GM12873 (cell line): ENCODE measurements around the gene WDR45B.

ENCODE experiments used
- TF ChIP-seq, protein P1 (sequence below): IDR thresholded peaks from 2 replicates; pipeline ENCODE4 v1.5.1; 2012; ENCODE audit warnings: low read depth, mild to moderate bottlenecking, moderate library complexity, low read length, control low read depth; ENCODE audit not compliant: insufficient read depth; ENCODE audit errors: missing control alignments

The WDR45B gene

DNA sequence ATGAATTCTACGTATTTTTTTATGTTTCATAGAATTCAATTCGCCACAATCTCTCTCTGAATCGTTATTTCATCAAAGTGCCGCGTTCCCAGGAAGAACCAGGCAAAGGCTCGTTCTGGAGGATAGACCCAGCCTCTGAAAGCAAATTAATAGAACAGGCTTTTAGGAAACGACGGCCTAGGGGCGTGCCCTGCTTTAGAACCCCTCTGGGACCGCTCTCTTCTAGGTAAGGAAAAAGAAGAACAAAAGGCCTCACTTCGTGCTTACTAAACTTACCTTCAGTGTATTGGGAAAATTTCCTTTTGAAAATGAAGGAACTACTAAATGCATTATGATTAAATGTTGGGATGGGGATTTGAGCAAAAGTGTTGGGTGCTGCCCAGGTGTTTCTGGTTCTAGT is 65.5 kb downstream of the WDR45B start:
- TF ChIP-seq, protein P1, sequence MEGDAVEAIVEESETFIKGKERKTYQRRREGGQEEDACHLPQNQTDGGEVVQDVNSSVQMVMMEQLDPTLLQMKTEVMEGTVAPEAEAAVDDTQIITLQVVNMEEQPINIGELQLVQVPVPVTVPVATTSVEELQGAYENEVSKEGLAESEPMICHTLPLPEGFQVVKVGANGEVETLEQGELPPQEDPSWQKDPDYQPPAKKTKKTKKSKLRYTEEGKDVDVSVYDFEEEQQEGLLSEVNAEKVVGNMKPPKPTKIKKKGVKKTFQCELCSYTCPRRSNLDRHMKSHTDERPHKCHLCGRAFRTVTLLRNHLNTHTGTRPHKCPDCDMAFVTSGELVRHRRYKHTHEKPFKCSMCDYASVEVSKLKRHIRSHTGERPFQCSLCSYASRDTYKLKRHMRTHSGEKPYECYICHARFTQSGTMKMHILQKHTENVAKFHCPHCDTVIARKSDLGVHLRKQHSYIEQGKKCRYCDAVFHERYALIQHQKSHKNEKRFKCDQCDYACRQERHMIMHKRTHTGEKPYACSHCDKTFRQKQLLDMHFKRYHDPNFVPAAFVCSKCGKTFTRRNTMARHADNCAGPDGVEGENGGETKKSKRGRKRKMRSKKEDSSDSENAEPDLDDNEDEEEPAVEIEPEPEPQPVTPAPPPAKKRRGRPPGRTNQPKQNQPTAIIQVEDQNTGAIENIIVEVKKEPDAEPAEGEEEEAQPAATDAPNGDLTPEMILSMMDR = no peak

DNA sequence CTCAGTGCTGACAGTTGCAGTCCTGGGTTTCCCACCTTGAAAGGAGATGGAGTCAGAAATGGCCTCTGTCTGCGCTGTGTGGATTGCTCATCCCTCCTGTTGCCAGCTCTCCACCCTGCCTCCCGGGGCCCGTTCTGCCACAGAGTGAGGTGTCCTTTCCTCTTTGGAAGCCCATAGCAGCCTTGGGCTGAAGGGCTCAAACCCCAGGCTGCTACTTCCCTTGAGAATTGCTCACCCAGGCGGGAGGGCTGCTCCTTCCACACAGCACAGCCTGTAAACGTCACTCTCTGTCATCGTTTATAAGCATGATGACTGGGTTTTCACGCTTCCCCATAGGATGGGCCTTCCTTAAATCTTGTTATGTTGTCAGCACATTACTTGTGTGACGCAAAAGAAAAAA is 66.0 kb downstream of the WDR45B start:
- TF ChIP-seq, protein P1 = no peak

DNA sequence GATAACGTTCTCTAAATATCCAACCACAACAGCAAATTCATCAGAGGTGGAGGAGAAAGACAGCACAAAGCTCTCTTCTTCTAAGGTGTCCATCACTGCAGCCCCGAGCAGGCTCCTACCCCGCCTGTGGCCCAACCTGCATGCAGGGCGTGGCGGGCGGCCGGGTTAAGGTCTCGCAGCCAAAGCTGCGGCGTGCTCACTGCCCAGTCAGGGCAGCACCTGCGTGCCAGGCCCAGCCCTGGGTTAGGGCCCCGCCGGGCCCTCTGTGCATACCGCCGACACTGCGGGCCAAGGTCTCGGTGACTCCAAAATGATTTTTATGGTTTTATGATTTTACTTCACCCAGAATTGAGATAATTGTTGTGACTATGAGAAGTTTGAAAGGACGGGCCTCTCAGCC is 70.9 kb downstream of the WDR45B start:
- TF ChIP-seq, protein P1 = no peak

DNA sequence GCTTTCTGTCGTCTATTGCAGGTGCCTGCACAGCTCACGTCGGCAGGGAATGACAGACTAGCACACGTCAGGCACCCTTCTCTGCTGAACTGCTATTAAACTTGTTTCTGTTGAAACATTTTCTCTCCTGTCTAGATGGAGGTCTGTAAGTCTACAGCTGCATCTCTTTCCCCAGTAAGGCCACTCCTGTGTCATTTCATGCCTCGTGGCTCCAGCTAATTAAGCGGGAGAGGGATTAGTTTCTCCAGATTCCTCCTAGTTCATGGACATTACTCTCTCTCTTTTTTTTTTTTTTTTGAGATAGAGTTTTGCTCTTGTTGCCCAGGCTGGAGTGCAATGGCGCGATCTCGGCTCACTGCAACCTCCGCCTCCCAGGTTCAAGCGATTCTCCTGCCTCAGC is 74.2 kb downstream of the WDR45B start:
- TF ChIP-seq, protein P1 = no peak

DNA sequence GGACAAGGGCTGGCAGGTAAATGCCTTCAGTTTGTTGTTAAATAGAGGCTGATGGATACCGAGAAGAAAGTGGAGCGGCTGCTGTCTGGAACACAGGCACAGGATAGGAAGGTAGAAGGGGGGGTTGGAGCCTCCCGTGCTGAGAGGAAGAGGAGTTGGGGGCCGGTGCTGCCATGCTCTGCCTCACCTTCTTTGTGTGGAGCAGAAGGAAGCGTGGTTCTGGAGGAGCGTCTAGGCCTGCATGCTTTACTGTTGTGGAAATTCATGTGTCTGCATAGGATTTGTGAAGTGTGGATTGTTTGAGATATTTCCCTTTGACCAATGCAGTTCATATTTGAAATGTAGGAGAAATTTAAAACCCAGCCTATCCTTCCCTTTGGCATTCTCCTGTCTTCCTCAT is 76.4 kb downstream of the WDR45B start:
- TF ChIP-seq, protein P1 = no peak

DNA sequence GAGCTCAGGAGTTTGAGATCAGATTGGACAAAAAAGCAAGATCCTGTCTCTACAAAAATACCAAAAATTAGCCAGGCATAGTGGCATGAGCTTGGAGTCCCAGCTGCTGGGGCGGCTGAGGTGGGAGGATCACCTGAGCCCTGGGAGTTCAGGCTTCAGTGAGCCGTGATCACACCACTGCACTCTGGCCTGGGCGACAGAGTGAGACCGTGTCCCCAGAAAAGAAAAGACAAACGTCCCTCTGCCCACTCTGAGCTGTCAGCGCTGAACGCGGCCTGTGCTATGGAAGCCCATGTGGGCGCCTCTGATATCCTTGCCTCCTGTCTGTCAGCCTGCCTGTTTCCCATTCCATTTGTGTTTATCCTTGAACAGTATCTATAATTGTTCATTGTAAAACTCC is 78.0 kb downstream of the WDR45B start:
- TF ChIP-seq, protein P1 = no peak

DNA sequence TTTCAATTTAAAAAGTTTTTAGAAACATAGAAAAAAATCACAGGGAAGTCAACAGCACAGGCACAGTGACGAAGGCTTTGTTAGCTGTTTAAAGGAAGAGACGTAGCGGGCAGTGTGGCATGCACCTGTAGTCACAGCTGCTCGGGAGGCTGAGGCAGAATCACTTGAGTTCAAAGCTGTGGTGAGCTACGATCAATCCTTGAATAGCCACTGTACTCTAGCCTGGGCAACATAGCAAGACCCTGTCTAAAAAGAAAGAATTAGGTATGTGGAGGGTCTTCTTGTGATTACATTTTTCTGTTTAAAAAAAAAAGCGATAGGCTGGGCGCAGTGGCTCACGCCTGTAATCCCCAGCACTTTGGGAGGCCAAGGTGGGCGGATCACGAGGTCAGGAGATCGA is 78.6 kb downstream of the WDR45B start:
- TF ChIP-seq, protein P1 = no peak

DNA sequence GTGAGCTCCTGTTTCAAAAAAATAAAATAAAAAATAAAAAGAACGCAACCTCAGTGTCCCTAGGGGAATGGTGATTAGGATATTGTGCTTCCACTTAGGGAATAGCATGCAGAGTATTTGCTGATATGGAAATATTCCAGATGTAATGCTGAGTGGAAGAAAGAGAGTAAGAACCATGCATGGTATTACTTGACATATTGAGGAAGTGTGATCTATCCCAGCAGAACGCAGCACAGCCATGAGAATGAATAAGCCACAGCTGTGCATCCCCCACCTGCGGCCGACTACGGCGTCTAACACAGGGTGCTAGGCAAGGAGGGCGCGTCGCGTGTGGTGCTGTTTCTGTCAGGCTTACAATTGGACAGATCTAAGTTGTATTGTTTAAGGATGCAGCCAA is 79.2 kb downstream of the WDR45B start:
- TF ChIP-seq, protein P1 = no peak
